GM12892 (cell line): Measurements from ENCODE around the gene OR51F1. TPM values are rescaled to one million over a fixed set of nuclear protein-coding genes. Genes with fewer than 3 reads are reported as not detected.
"Not testable (repeated sequence)": the region's sequence is repeated elsewhere in the genome, so short reads cannot be mapped to it uniquely, and the experiment has no call there.

Experiments used
- DNase-seq: peaks from one replicate; pipeline ENCODE4 v3.0.0; 2011; ENCODE audit not compliant: insufficient read length
- FAIRE-seq: peaks from 2 replicates; lab custom pipeline; 2011; peaks lifted over from hg19 to GRCh38; lab: Jason Lieb, UNC
- POLR2A ChIP-seq: IDR thresholded peaks from 2 replicates; pipeline ENCODE4 v1.6.1; 2011; ENCODE audit warnings: low read depth, low read length, control low read depth
- POLR2AphosphoS5 ChIP-seq: IDR thresholded peaks from 2 replicates; pipeline ENCODE4 v1.6.1; 2011; ENCODE audit warnings: low read depth, low read length, control low read depth
- TAF1 ChIP-seq: IDR thresholded peaks from 2 replicates; pipeline ENCODE4 v1.6.1; 2011; ENCODE audit warnings: low read depth, mild to moderate bottlenecking, control low read depth, low read length, borderline replicate concordance
- polyA plus RNA-seq: library from polyadenylated mRNA; unstranded; fragments of >200 nt; gene quantifications from one replicate; pipeline ENCODE4 v1.2.1, GENCODE V29; 2012; ENCODE audit warnings: missing spikeins, inconsistent platforms; ENCODE audit not compliant: missing spikeins

OR51F1 gene, protein sequence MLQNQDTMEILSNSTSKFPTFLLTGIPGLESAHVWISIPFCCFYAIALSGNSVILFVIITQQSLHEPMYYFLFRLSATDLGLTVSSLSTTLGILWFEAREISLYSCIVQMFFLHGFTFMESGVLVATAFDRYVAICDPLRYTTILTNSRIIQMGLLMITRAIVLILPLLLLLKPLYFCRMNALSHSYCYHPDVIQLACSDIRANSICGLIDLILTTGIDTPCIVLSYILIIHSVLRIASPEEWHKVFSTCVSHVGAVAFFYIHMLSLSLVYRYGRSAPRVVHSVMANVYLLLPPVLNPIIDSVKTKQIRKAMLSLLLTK
- not detected for polyA plus RNA-seq

GRCh38 chr11:4769838-4770237 is at the start of gene OR51F1:
Gene OR51F1, minus strand, starts transcription at chr11:4769938. Its CDS starts 0 bp downstream, at chr11:4769938.
- TF ChIP-seq TAF1, result no peak
- no peak for TF ChIP-seq POLR2A
- no peak for TF ChIP-seq POLR2AphosphoS5
- DNase-seq, result no peak
- FAIRE-seq, result no peak

GRCh38 chr11:4809246-4809645 is 39.5 kb upstream of the OR51F1 start:
- FAIRE-seq, result no peak
- no peak for DNase-seq
- TF ChIP-seq POLR2A (no peak), POLR2AphosphoS5 (no peak), TAF1 (no peak)

DNA sequence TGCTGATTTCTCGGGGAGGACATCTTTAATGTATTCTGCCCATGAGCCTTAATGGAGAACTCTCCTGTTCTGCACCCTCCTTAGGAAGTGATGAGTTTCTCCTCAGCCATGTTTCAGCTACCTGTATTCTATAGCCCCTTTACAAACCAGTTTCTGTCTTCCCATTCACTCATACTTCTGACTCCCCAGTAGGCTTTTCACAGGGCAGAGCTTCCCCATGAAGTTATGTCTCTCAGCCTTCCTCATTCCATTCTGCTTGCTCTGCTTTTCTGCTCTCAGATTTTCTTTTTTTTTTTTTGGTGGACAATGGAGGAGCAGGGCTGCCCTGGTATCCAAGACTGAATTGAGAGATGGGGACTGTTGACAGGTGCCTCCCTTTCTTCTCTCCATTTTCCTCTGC is 38.7 kb upstream of the OR51F1 start:
- TF ChIP-seq POLR2A (no peak), TAF1 (no peak), POLR2AphosphoS5 (no peak)
- no peak for DNase-seq
- FAIRE-seq, result no peak

- TF ChIP-seq TAF1 (no peak), POLR2AphosphoS5 (no peak), POLR2A (no peak)
- no peak for FAIRE-seq
These were observed 34.5 kb upstream of the OR51F1 start, which contains the start of gene OR52R1 for GRCh38 chr11:4804280-4804679. Gene OR52R1, minus strand, starts transcription at chr11:4804380. Its CDS starts 0 bp downstream, at chr11:4804380.

GRCh38 chr11:4801316-4801715 is 31.6 kb upstream of the OR51F1 start:
- not testable (repeated sequence) for DNase-seq, FAIRE-seq

More at GRCh38 chr11:4804280-4804679, 34.5 kb upstream of the OR51F1 start, which contains the start of gene OR52R1:
- no peak for DNase-seq

- FAIRE-seq (no peak), DNase-seq (no peak)
- TF ChIP-seq POLR2AphosphoS5 (no peak), TAF1 (no peak), POLR2A (no peak)
These were observed 28.9 kb upstream of the OR51F1 start for GRCh38 chr11:4798427-4799183.

DNA sequence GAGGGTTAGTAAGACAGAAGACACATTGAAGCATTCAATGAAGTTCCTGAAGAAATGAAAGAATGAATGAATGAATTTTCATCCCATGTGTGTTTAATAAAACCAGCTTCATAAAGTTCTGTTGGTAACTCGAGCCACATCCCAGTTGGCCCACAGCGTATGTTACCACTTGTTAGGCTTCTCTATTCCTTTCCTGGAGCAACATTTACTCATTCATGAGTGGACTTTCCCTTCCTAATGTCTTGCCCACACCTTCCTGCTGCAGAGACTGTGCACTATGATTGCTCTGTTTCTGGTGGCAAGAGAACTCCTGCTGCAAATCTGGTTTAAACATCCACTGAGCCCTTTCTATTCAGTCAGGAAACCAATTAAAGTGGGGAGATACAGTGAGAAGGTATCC is 27.5 kb upstream of the OR51F1 start:
- FAIRE-seq, result no peak
- TF ChIP-seq TAF1 (no peak), POLR2AphosphoS5 (no peak)
- no peak for DNase-seq

DNA sequence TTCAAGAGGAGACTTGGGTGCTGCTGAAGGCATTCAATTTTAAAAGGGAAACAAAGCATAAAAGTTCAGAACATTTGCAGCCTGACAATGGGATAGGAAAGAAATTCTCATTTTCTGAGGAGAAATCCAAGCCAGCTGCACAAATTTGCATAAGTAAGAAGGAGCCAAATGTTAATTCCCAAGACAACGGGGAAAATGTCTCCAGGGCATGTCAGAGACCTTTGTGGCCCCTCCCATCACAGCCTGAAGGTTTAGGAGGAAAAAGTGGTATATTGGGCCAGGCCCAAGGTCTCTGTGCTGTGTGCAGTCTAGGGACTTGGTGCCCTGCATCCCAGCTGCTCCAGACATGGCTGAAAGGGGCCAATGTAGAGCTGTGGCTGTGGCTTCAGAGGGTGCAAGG is 12.7 kb upstream of the OR51F1 start:
- no peak for DNase-seq
- TF ChIP-seq POLR2A (no peak), POLR2AphosphoS5 (no peak), TAF1 (no peak)
- no peak for FAIRE-seq

GRCh38 chr11:4768094-4768493 is 1.6 kb downstream of the OR51F1 start:
- FAIRE-seq (no peak), DNase-seq (no peak)
- TF ChIP-seq TAF1 (no peak), POLR2A (no peak), POLR2AphosphoS5 (no peak)

DNA sequence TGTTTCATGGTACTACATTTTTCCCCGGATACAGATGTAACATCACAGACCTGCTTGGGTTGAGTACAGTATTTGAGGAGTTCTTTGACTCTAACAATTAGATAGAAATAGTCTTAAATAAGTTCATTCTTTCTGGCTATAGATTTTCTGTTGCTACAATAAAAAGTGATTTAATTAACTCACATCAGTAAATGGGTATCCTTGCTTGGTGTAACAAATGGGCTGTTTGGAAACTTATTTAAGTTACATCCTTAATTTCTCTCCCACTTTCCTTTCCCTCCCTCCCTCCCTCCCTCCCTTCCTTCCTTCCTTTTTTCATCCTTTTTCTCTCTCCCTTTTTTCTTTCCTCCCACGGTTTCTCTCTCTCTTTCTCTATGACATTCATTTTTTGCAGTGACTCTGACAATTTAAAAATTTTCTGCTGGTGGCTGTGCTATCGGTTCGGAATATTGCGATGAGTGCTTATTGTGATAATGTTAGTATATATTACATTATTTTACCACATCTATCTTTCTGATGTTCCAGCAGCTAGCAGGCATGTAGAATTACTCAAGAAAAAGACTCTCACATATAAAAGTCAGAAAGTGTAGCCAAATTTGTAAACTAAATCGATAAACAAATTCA is 3.2 kb downstream of the OR51F1 start:
- no peak for DNase-seq
- no peak for FAIRE-seq
- TF ChIP-seq TAF1 (no peak), POLR2A (no peak), POLR2AphosphoS5 (no peak)

DNA sequence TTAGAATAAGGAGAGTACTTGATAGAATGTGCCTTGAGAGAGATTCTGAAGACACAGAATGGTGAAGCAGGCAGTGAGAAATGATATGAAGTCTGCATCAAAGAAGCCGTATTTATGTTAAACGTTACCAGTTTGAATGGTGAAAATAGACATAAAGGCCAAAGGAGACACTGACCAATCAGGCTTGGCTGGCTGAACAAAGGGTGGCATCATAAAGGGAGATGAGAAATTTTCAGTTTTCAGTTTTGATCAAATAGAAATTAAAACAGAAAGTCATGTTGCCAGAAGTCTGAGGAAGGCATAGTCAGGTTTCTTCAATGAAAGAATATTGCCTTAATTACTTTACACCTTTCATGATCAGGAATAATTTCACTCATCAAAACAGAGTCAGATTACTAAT is 6.6 kb downstream of the OR51F1 start:
- no peak for FAIRE-seq
- TF ChIP-seq POLR2A, result no peak
- TF ChIP-seq TAF1, result no peak
- TF ChIP-seq POLR2AphosphoS5, result no peak
- DNase-seq, result no peak

- no peak for DNase-seq
- FAIRE-seq, result no peak
- TF ChIP-seq POLR2AphosphoS5 (no peak), TAF1 (no peak), POLR2A (no peak)
These were observed 18.5 kb downstream of the OR51F1 start for GRCh38 chr11:4751201-4751600.

GRCh38 chr11:4748438-4748837 is 21.3 kb downstream of the OR51F1 start:
- TF ChIP-seq POLR2AphosphoS5 (no peak), TAF1 (no peak), POLR2A (no peak)
- no peak for DNase-seq
- no peak for FAIRE-seq
